ENCODE results near the gene NPAS3.

- no peak for TF ChIP-seq CTCF (conservative IDR thresholded peaks at IDR 0.05; ENCODE audit: low read length)
- no peak for TF ChIP-seq EZH2phosphoT487 (IDR thresholded peaks at IDR 0.05; ENCODE audit: borderline replicate concordance)
Measured at GRCh38 chr14:33483110-33483509, 544.4 kb downstream of the NPAS3 start.

All from Loucy (cell line).